ENCODE results near the gene GCNT1.

DNA sequence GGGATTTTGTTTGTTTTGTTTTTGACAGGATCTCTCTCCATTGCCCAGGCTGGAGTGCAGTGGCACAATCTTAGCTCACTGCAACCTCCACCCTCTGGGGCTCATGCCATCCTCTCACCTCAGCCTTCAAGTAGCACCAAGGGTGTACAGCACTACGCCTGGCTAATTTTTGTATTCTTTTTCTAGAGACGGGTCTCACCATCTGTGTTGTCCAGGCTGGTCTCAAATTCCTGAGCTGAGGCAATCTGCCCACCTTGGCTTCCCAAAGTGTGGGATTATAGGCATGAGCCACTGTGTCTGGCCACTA lies 7.3 kb downstream of the GCNT1 start:
- TF ChIP-seq EP300 (IDR thresholded peaks at IDR 0.05) (no peak), CTCF (IDR thresholded peaks at IDR 0.05) (no peak), POLR2A (IDR thresholded peaks at IDR 0.05) (no peak)

Measured in ovary (tissue), 3 donors.